Measurements from ENCODE around the gene DAB2IP.

The DAB2IP gene

GRCh38 chr9:121748727-121749423, 97.4 kb downstream of the DAB2IP start:
- DNase-seq = no peak

- DNase-seq = no peak
Observed at GRCh38 chr9:121749614-121750013, 98.2 kb downstream of the DAB2IP start.

- DNase-seq = no peak
Observed at GRCh38 chr9:121750259-121750714, 98.9 kb downstream of the DAB2IP start.

- DNase-seq = no peak
Observed at GRCh38 chr9:121750715-121751623, 99.5 kb downstream of the DAB2IP start.

- no peak for DNase-seq
Observed at GRCh38 chr9:121751686-121752445, 100.4 kb downstream of the DAB2IP start.

- DNase-seq = no peak
Observed at GRCh38 chr9:121752929-121753328, 101.5 kb downstream of the DAB2IP start.

GRCh38 chr9:121753802-121754654, 102.6 kb downstream of the DAB2IP start:
- DNase-seq = no peak

- no peak for DNase-seq
Observed at GRCh38 chr9:121754655-121755436, 103.4 kb downstream of the DAB2IP start.

- DNase-seq = no peak
Observed at GRCh38 chr9:121755581-121755980, 104.1 kb downstream of the DAB2IP start.

GRCh38 chr9:121756474-121757280, 105.2 kb downstream of the DAB2IP start:
- no peak for DNase-seq

- no peak for DNase-seq
Observed at GRCh38 chr9:121757281-121757585, 105.8 kb downstream of the DAB2IP start.

GRCh38 chr9:121758693-121759092, 107.3 kb downstream of the DAB2IP start:
- no peak for DNase-seq

GRCh38 chr9:121759996-121760395, 108.6 kb downstream of the DAB2IP start:
- DNase-seq = no peak

- no peak for DNase-seq
Observed at GRCh38 chr9:121760571-121760970, 109.1 kb downstream of the DAB2IP start.

GRCh38 chr9:121763131-121763530, 111.7 kb downstream of the DAB2IP start:
- DNase-seq = no peak

- DNase-seq = no peak
Observed at GRCh38 chr9:121763561-121764370, 112.3 kb downstream of the DAB2IP start.

GRCh38 chr9:121764371-121764730, 112.9 kb downstream of the DAB2IP start:
- no peak for DNase-seq

GRCh38 chr9:121765021-121765950, 113.9 kb downstream of the DAB2IP start:
- no peak for DNase-seq

All from cortex of kidney (tissue), 1 donor.